Stimulated activated CD4-positive, alpha-beta T cell treated with anti-CD3 and anti-CD28 coated beads, TNF-alpha, amount 100 ng/mL, for 24 hours (primary cell): ENCODE measurements around the gene NCOR2.
"Not testable (repeated sequence)": the region's sequence is repeated elsewhere in the genome, so short reads cannot be mapped to it uniquely, and the experiment has no call there.

Experiments
- DNase-seq, 3 experiments: peaks; one replicate each; pipeline ENCODE4 v3.0.0-alpha.2; 2020; ENCODE audit warnings: low read depth in 3 of 3

Gene NCOR2

GRCh38 chr12:124601706-124602105 is 34.3 kb upstream of the NCOR2 start:
- DNase-seq = no peak

- DNase-seq = peak in 1 of 3 experiments; percentile 8
Observed at GRCh38 chr12:124599074-124599999, 31.9 kb upstream of the NCOR2 start.

GRCh38 chr12:124597041-124597440 is 29.6 kb upstream of the NCOR2 start:
- DNase-seq = no peak

GRCh38 chr12:124595444-124595843 is 28.0 kb upstream of the NCOR2 start:
- no peak for DNase-seq

GRCh38 chr12:124594851-124595250 is 27.4 kb upstream of the NCOR2 start:
- no peak for DNase-seq

GRCh38 chr12:124593851-124594401 is 26.5 kb upstream of the NCOR2 start:
- DNase-seq = no peak

GRCh38 chr12:124593176-124593575 is 25.8 kb upstream of the NCOR2 start:
- DNase-seq = no peak

- no peak for DNase-seq
Observed at GRCh38 chr12:124592481-124593160, 25.2 kb upstream of the NCOR2 start.

GRCh38 chr12:124592050-124592449 is 24.6 kb upstream of the NCOR2 start:
- no peak for DNase-seq

GRCh38 chr12:124590447-124590846 is 23.0 kb upstream of the NCOR2 start:
- DNase-seq = no peak

- peak in 1 of 3 experiments; percentile 36 for DNase-seq
Observed at GRCh38 chr12:124588751-124589267, 21.4 kb upstream of the NCOR2 start.

- DNase-seq = no peak
Observed at GRCh38 chr12:124588018-124588634, 20.7 kb upstream of the NCOR2 start.

GRCh38 chr12:124586756-124587155 is 19.3 kb upstream of the NCOR2 start:
- no peak for DNase-seq

GRCh38 chr12:124584494-124584893 is 17.1 kb upstream of the NCOR2 start:
- not testable (repeated sequence) for DNase-seq

- DNase-seq = no peak
Observed at GRCh38 chr12:124583854-124584253, 16.4 kb upstream of the NCOR2 start.

GRCh38 chr12:124582108-124582424 is 14.7 kb upstream of the NCOR2 start:
- DNase-seq = no peak

- DNase-seq = no peak
Observed at GRCh38 chr12:124581307-124582107, 14.1 kb upstream of the NCOR2 start.

GRCh38 chr12:124579921-124580517 is 12.6 kb upstream of the NCOR2 start:
- no peak for DNase-seq

GRCh38 chr12:124578854-124579253 is 11.4 kb upstream of the NCOR2 start:
- no peak for DNase-seq

GRCh38 chr12:124578445-124578844 is 11.0 kb upstream of the NCOR2 start:
- DNase-seq = no peak

GRCh38 chr12:124577986-124578385 is 10.6 kb upstream of the NCOR2 start:
- DNase-seq = no peak
